ENCODE measurements around the gene TPRG1L.

Gene TPRG1L

DNA sequence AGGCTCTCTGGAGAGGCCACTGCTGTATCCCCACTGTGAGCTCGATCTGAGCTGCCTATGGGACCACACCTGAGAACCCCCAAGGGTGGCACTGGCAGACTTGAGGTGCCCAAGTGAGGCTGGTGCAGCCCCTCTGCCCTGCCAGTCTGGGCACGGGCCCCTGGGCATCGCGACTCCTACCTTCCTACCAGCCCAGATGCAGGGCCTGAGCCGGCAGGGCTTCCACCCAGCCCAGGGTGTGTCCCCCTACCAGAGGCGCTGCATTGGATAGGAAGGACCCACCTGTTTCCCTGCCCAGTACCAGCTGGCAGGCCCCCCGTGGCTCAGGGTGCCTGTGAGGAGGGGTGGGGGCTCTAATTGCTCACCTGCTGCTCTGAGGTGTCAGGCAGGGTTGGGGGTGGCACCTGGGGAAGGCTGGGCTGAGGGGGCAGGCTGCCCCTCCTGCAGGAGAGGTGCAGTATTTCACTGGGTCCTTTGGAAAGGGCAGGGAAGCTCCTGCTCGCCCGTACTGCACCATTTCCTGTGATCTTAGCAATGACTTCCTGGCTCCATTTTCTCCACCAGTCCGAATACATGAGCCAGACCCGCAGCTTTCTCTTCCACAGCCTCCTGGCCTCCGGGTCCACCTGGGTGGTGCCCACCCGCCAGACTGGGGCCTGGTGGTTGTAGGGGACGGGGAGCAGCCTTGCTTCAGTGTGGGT lies 39.3 kb downstream of the TPRG1L start:
- no peak for DNase-seq (ENCODE audit: low read depth)
- TF ChIP-seq, protein P1, sequence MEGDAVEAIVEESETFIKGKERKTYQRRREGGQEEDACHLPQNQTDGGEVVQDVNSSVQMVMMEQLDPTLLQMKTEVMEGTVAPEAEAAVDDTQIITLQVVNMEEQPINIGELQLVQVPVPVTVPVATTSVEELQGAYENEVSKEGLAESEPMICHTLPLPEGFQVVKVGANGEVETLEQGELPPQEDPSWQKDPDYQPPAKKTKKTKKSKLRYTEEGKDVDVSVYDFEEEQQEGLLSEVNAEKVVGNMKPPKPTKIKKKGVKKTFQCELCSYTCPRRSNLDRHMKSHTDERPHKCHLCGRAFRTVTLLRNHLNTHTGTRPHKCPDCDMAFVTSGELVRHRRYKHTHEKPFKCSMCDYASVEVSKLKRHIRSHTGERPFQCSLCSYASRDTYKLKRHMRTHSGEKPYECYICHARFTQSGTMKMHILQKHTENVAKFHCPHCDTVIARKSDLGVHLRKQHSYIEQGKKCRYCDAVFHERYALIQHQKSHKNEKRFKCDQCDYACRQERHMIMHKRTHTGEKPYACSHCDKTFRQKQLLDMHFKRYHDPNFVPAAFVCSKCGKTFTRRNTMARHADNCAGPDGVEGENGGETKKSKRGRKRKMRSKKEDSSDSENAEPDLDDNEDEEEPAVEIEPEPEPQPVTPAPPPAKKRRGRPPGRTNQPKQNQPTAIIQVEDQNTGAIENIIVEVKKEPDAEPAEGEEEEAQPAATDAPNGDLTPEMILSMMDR (IDR thresholded peaks at IDR 0.05; ENCODE audit: insufficient read depth, low read depth, low read length, missing control alignments): no peak
- no peak overlapping the region for H3K4me3 ChIP-seq (ENCODE audit: low read length)

DNA sequence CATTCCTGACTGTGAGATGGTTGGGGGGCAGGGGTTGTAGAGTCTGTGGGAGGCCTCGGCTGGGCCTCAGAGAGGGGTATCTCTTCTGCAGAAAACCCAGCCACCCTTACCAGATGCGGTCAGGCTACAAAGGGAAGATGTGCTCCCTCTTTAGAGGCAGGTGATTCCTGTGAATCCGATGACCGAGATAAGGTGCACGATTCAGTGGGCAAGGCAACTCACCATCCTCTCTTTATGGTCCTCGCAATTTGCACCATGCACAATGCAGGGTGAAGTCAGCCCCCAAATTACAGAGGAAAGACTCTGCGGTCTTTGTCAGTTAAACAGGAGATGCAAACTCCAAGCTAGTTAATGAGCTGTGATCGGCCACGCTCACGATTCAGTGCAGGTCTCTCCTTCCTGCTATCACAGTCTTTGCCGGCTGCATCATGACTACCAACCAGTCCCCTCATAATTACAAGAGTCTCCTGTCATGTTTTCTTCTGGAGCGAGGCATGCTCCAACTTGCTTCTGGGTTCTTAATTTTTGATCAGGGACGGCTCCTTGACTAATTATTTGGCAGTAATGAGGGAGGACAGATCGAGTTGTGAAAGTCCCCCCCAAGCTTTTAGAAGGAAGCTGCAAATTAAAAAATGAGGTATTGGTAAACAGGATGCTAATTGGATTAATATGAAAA lies 40.0 kb downstream of the TPRG1L start:
- H3K4me3 ChIP-seq (ENCODE audit: low read length): no peak overlapping the region
- TF ChIP-seq, protein P1 (IDR thresholded peaks at IDR 0.05; ENCODE audit: insufficient read depth, low read depth, low read length, missing control alignments): no peak

DNA sequence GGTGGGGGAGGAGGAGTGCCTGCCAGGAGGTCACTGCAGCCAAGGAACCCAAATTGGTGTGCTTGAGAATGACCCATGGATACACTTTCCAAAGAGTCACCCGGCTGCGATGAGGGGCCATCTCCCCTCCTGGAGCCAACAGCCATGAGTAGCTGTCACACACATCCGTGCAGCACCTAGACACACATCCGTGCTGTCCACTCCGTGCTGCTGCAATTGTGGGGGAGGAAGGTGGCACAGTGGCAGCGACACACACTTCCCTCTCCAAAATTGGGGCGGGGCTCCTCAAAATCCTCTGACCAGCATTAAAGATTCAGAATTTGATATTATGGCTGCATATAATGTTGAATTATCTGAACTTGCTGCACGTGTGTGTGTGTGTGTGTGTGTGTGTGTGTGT lies 43.3 kb downstream of the TPRG1L start:
- TF ChIP-seq, protein P1 (IDR thresholded peaks at IDR 0.05; ENCODE audit: insufficient read depth, low read depth, low read length, missing control alignments): no peak
- DNase-seq (ENCODE audit: low read depth): no peak
- H3K4me3 ChIP-seq (ENCODE audit: low read length): no peak overlapping the region

More for the DNA sequence above, 40.0 kb downstream of the TPRG1L start:
- DNase-seq (ENCODE audit: low read depth): peak; percentile 57

DNA sequence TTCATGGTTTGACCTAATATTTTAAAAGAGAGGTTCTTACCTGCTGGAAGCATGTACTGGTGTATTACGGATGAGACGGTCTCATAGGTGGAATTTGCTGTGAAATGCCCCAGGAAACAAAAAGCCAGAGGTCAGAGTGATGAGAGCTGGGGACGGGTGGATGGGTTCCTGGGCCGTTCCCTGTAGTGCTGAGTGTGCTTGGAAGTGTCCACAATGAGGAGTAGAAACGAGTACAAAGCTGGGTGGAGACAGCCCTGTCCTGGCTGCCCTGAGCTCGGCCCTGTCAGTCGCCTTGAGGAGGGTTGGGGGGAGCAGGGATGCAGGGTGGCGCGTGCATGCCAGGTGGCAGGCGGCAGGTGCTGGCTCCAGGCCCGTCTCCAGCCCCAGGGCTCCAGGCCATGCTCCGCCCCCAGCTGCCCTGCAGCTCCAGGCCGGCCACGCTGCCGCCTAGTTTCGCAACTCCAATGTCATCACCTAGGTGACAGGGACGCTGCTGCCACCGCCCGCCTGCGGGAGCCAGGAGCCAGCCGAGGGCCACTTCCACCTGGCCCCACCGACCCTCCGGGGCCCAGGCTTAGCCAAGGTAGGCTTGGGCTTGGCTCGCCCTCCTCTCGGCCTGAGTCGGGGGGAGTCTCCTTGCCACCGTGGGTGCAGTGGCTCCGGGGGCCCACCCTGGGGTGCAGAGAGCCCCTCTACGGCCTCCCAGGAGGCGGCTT lies 43.9 kb downstream of the TPRG1L start:
- TF ChIP-seq, protein P1 (IDR thresholded peaks at IDR 0.05; ENCODE audit: insufficient read depth, low read depth, low read length, missing control alignments): no peak

DNA sequence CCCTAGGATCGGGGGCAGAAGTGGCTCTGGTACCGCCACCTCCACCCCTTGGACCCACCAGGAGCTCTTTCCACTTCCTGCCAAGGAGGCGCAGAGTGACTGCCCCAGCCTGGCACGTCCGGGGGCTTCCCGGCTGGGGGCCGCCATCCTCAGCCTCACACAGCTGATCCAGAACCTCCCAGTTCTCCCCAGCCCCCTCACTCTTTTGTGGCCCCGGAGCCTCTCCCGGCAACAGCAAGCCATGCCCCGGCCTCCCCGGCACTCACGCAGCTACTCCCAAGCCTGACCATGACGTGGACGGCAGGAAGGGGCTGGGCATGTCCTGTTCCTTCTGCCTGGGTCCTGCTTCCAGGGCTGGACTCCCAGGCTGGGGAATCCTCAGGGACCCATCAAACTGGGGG lies 44.6 kb downstream of the TPRG1L start:
- TF ChIP-seq, protein P1 (IDR thresholded peaks at IDR 0.05; ENCODE audit: insufficient read depth, low read depth, low read length, missing control alignments): no peak
- no peak overlapping the region for H3K4me3 ChIP-seq (ENCODE audit: low read length)
- no peak for DNase-seq (ENCODE audit: low read depth)

More for the DNA sequence above, 43.9 kb downstream of the TPRG1L start:
- DNase-seq (ENCODE audit: low read depth): peak; percentile 50
- H3K4me3 ChIP-seq (ENCODE audit: low read length): no peak overlapping the region

DNA sequence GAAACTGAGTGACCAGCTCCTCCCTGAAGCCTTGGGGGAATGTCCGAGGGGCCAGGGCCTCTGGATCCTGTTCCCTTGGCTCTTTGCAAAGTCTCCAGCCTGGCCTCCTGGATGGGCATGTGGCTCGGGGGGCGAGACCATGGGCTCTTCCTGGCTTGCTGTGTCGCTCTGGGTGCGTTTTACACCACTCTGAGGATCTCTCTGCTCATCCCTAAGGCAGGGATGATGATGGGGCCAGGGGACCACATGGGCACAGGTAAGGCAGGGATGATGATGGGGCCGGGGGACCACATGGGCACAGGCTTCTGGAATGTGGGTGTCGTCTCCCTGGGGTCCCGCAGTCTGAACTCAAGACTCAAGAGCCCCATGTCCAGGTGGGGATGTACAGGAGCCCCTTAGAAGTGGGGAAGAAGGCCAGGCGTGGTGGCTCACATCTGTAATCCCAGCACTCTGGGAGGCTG lies 45.2 kb downstream of the TPRG1L start:
- no peak for DNase-seq (ENCODE audit: low read depth)
- H3K4me3 ChIP-seq (ENCODE audit: low read length): no peak overlapping the region
- TF ChIP-seq, protein P1 (IDR thresholded peaks at IDR 0.05; ENCODE audit: insufficient read depth, low read depth, low read length, missing control alignments): no peak

All from epithelial cell of esophagus (primary cell).